HFFc6 (cell line): Measurements from ENCODE around the gene HOMER2. TPM values are rescaled to one million over a fixed set of nuclear protein-coding genes. Genes with fewer than 3 reads are reported as not detected.
"Not testable (repeated sequence)": the region's sequence is repeated elsewhere in the genome, so short reads cannot be mapped to it uniquely, and the experiment has no call there.

Experiments
- DNase-seq: peaks from one replicate; pipeline ENCODE4 v3.0.0-alpha.2; 2018
- H3K27ac Mint-ChIP-seq: 2 replicates; pipeline ENCODE4 v1.8.0; 2020; ENCODE audit warnings: mild to moderate bottlenecking, mixed read lengths
- H3K27me3 Mint-ChIP-seq: 2 replicates; pipeline ENCODE4 v1.8.0; 2021; ENCODE audit warnings: mild to moderate bottlenecking, moderate library complexity, mixed read lengths; ENCODE audit not compliant: insufficient read depth
- H3K36me3 Mint-ChIP-seq: 2 replicates; pipeline ENCODE4 v1.8.0; 2021; ENCODE audit warnings: low read depth, mixed read lengths
- H3K4me1 Mint-ChIP-seq: 2 replicates; pipeline ENCODE4 v1.8.0; 2020; ENCODE audit warnings: low read depth, mixed read lengths
- H3K4me3 Mint-ChIP-seq: 2 replicates; pipeline ENCODE4 v1.8.0; 2020; ENCODE audit warnings: mild to moderate bottlenecking, moderate library complexity, mixed read lengths
- H3K9me3 Mint-ChIP-seq: 2 replicates; pipeline ENCODE4 v1.8.0; 2020; ENCODE audit warnings: mild to moderate bottlenecking, mixed read lengths
- CTCF ChIP-seq: fragments of 200-600 bp; sonication (generic); IDR thresholded peaks from 2 replicates; pipeline ENCODE4 v1.5.0; 2021; ENCODE audit warnings: antibody characterized with exemption, mild to moderate bottlenecking
- long read RNA-seq: library from polyadenylated mRNA; unstranded; transcript quantifications from one replicate; pipeline ENCODE4 v2.0.0, GENCODE V29; 2019
- total RNA-seq, 6 experiments: library from RNA; stranded (reverse); fragmentation: NEBNext Ultra II Directional; extraction: Animal tissue kit (Norgen Biotek cat#: 25700); gene quantifications; 2 replicates in 1 of 6; 3 replicates in 5 of 6; pipeline ENCODE4 v1.2.3, GENCODE V29; 2021

HOMER2 gene
- 1 to 10 TPM in 2 of 6 experiments, under 1 TPM in 4; 0.19 to 1.4 (median 0.86) TPM for total RNA-seq
- long read RNA-seq, partial matches to known transcripts: 1 of 2 reads
- long read RNA-seq, other reads (novel, unspliced or antisense): 0 of 2 reads

DNA sequence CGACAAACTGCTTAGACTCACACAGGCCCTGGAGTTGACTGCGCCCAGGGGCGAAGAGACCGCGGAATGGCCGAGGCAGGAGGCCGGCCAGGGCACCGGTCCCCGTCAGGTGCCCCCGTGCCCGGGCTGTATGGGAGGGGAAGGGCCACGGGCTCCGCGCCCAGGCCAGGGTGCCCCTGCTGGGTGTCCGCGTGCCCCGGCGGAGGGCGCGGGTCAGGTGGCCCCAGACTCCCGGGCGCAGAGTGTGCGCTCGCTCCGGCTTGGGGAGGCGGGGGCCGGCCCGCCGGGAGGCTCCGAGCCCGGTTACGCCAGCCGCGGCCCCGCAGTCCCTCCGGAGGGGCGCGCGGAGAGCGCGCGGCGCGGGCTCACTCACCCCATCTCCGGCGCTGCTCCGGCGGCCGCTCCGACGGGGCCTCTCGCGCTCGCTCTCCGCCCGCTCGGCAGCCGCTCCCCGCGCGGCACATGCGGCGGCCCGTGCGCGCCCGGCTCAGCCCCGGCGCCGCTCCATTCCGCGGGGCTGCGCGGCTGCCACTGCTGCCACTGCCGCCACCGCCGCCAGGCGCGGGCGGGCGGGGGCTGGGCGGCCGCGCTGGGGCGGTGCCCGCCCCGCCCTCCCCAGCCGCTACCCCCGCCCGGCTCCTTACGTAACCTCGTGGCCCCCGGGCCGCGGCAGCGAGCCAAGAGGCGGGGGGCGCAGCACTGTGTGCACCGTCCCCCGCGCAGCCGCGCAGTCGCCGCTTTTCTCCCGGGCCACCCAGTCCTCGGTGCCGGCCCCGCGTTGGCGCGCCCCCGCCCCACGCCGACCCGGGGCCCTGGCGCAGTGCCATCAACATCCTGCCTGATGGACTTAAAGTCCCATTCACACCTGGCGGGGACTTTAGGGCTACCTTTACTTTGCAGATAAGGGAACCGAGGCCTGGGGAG is at the start of gene HOMER2:
Gene HOMER2 (minus strand): TSS at position 563 of the 924 bp plus-strand sequence. CDS start 185 bp downstream, at position 378.
- Mint-ChIP-seq H3K4me1 (no peaks in the 10 kb centered on the region), H3K9me3 (no peaks in the 10 kb centered on the region), H3K36me3 (no peaks in the 10 kb centered on the region), H3K27me3 (peaks cover 13% of the 10 kb centered on the region; the same call in 1 of the 2 replicates), H3K4me3 (peak within 1 kb of the TSS; percentile 47; the same call in 1 of the 2 replicates), H3K27ac (no peak within 1 kb of the TSS)
- no peak for DNase-seq
- no peak for TF ChIP-seq CTCF

DNA sequence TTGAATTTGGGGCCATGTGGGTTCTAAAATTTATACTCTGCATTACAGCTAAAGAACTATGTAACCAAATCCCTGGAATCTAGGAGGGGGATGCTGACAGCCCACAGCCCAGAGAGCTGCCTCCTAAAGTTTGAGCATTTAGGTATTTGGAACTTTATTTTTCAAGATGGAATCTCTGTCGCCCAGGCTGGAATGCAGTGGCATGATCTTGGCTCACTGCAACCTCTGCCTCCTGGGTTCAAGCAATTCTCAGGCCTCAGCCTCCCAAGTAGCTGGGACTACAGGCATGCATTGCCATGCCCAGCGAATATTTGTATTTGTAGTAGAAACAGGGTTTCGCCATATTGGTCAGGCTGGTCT is 48.1 kb upstream of the HOMER2 start:
- Mint-ChIP-seq H3K4me3 (peak overlapping the region; percentile 88), H3K4me1 (peaks cover 19% of the 10 kb centered on the region)
- H3K36me3 Mint-ChIP-seq, H3K9me3 Mint-ChIP-seq, DNase-seq, H3K27ac Mint-ChIP-seq, H3K27me3 Mint-ChIP-seq: not testable (repeated sequence)
- TF ChIP-seq CTCF: peak; percentile 43; the same call in 1 of the 2 replicates

- peak overlapping the region; percentile 73 for H3K27ac Mint-ChIP-seq
- no peaks in the 10 kb centered on the region for H3K9me3 Mint-ChIP-seq
- H3K27me3 Mint-ChIP-seq: no peaks in the 10 kb centered on the region; the same call in 1 of the 2 replicates
- H3K36me3 Mint-ChIP-seq: no peaks in the 10 kb centered on the region
- TF ChIP-seq CTCF: peak; percentile 81
- H3K4me3 Mint-ChIP-seq: peak overlapping the region; percentile 88
- DNase-seq: peak; percentile 70
- H3K4me1 Mint-ChIP-seq: peaks cover 20% of the 10 kb centered on the region
Measured at GRCh38 chr15:82999905-83000671, 47.6 kb upstream of the HOMER2 start.

GRCh38 chr15:82999426-82999825 is 46.9 kb upstream of the HOMER2 start:
- Mint-ChIP-seq H3K27me3 (no peaks in the 10 kb centered on the region; the same call in 1 of the 2 replicates), H3K4me1 (peaks cover 20% of the 10 kb centered on the region), H3K27ac (no peak overlapping the region), H3K4me3 (no peak overlapping the region), H3K9me3 (no peaks in the 10 kb centered on the region), H3K36me3 (no peaks in the 10 kb centered on the region)
- TF ChIP-seq CTCF: no peak
- DNase-seq: peak; percentile 32

DNA sequence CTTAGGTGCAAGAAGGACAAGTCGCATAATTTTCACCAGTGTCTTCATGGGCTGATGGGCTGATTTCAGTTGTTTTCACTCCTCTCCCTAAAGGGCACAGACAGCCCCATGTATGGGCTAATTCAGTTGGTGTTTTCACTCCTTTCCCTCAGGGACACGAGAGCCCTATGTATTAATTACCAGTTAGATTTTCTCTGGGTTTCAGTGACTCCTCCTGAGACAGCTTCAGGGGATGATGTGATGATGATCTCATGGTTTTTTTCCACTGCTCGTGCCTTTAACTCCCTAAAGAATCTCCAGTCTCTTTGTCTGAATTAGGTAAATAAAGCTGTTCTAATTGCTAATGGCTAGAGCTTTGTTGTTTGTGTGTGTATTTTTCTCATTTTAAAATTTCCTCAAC is 43.4 kb upstream of the HOMER2 start:
- Mint-ChIP-seq H3K27me3 (peaks cover 1% of the 10 kb centered on the region; the same call in 1 of the 2 replicates), H3K4me3 (no peak overlapping the region), H3K27ac (no peak overlapping the region), H3K9me3 (no peaks in the 10 kb centered on the region), H3K36me3 (no peaks in the 10 kb centered on the region; the same call in 1 of the 2 replicates), H3K4me1 (peaks cover 20% of the 10 kb centered on the region)
- TF ChIP-seq CTCF: no peak
- peak; percentile 31 for DNase-seq
